HEK293 (cell line): ENCODE data around the gene DLX5.

Source experiments
- EGR2 ChIP-seq: fragments of 450-650 bp; formaldehyde crosslinking; IDR thresholded peaks from 2 replicates; pipeline ENCODE4 v1.5.1; 2016; ENCODE audit warnings: low read depth, missing biosample characterization, missing genetic modification characterization
- GFI1B ChIP-seq: fragments of 450-650 bp; formaldehyde crosslinking; IDR thresholded peaks from 2 replicates; pipeline ENCODE4 v1.5.1; 2016; ENCODE audit warnings: missing biosample characterization, missing genetic modification characterization
- GLI4 ChIP-seq: fragments of 450-650 bp; formaldehyde crosslinking; IDR thresholded peaks from 2 replicates; pipeline ENCODE4 v1.5.1; 2016; ENCODE audit warnings: missing biosample characterization, missing genetic modification characterization
- HOXD13 ChIP-seq: sonication (generic); formaldehyde crosslinking; IDR thresholded peaks from 2 replicates; pipeline ENCODE4 v1.8.0; 2022; ENCODE audit warnings: missing genetic modification reagents, borderline replicate concordance
- KLF1 ChIP-seq: fragments of 450-650 bp; formaldehyde crosslinking; IDR thresholded peaks from 2 replicates; pipeline ENCODE4 v1.5.1; 2016; ENCODE audit warnings: missing biosample characterization, missing genetic modification characterization
- KLF10 ChIP-seq: fragments of 450-650 bp; IDR thresholded peaks from 2 replicates; pipeline ENCODE4 v1.5.1; 2018; ENCODE audit warnings: missing biosample characterization, mild to moderate bottlenecking, missing genetic modification characterization
- KLF8 ChIP-seq: fragments of 450-650 bp; formaldehyde crosslinking; IDR thresholded peaks from 2 replicates; pipeline ENCODE4 v1.5.1; 2016; ENCODE audit warnings: missing biosample characterization, missing genetic modification characterization
- KLF9 ChIP-seq: fragments of 450-650 bp; formaldehyde crosslinking; IDR thresholded peaks from 2 replicates; pipeline ENCODE4 v1.5.1; 2016; ENCODE audit warnings: missing biosample characterization, missing genetic modification characterization, low read depth
- MEIS1 ChIP-seq: sonication (generic); formaldehyde crosslinking; IDR thresholded peaks from 2 replicates; pipeline ENCODE4 v1.8.1; 2022; ENCODE audit warnings: missing genetic modification reagents, mild to moderate bottlenecking, borderline replicate concordance
- MZF1 ChIP-seq: fragments of 450-650 bp; formaldehyde crosslinking; IDR thresholded peaks from 2 replicates; pipeline ENCODE4 v1.5.1; 2017; ENCODE audit warnings: missing biosample characterization, missing genetic modification characterization, borderline replicate concordance
- SCRT1 ChIP-seq: fragments of 450-650 bp; formaldehyde crosslinking; IDR thresholded peaks from 2 replicates; pipeline ENCODE4 v1.5.1; 2016; ENCODE audit warnings: missing biosample characterization, missing genetic modification characterization, borderline replicate concordance
- SETDB1 ChIP-seq: IDR thresholded peaks from one replicate; pipeline ENCODE4 v1.6.1; 2017; ENCODE audit warnings: mild to moderate bottlenecking, low read length, moderate library complexity, mixed read lengths; ENCODE audit not compliant: insufficient read length
- SP7 ChIP-seq: fragments of 450-650 bp; formaldehyde crosslinking; IDR thresholded peaks from 2 replicates; pipeline ENCODE4 v1.5.1; 2016; ENCODE audit warnings: missing biosample characterization, missing genetic modification characterization
- YY2 ChIP-seq: fragments of 450-650 bp; formaldehyde crosslinking; IDR thresholded peaks from 2 replicates; pipeline ENCODE4 v1.5.1; 2016; ENCODE audit warnings: missing biosample characterization, missing genetic modification characterization
- ZBTB7A ChIP-seq: fragments of 450-650 bp; formaldehyde crosslinking; IDR thresholded peaks from 2 replicates; pipeline ENCODE4 v1.5.1; 2016; ENCODE audit warnings: low read depth, missing biosample characterization, missing genetic modification characterization
- ZEB2 ChIP-seq: fragments of 450-650 bp; formaldehyde crosslinking; IDR thresholded peaks from 2 replicates; pipeline ENCODE4 v1.5.1; 2016; ENCODE audit warnings: missing biosample characterization, missing genetic modification characterization
- ZFP3 ChIP-seq: fragments of 450-650 bp; formaldehyde crosslinking; IDR thresholded peaks from 2 replicates; pipeline ENCODE4 v1.5.1; 2016; ENCODE audit warnings: low read depth, missing biosample characterization, missing genetic modification characterization
- ZNF132 ChIP-seq: fragments of 450-650 bp; formaldehyde crosslinking; IDR thresholded peaks from 2 replicates; pipeline ENCODE4 v1.5.1; 2017; ENCODE audit warnings: missing biosample characterization, missing genetic modification characterization, borderline replicate concordance
- ZNF341 ChIP-seq: fragments of 450-650 bp; formaldehyde crosslinking; IDR thresholded peaks from 2 replicates; pipeline ENCODE4; 2016; ENCODE audit warnings: low read depth, missing biosample characterization, missing genetic modification characterization
- ZNF350 ChIP-seq: fragments of 450-650 bp; formaldehyde crosslinking; IDR thresholded peaks from 2 replicates; pipeline ENCODE4 v1.5.0; 2017; ENCODE audit warnings: missing biosample characterization, mild to moderate bottlenecking, missing genetic modification characterization
- ZNF48 ChIP-seq: fragments of 450-650 bp; formaldehyde crosslinking; IDR thresholded peaks from 2 replicates; pipeline ENCODE4 v1.5.1; 2016; ENCODE audit warnings: missing biosample characterization, missing genetic modification characterization
- ZNF660 ChIP-seq: fragments of 450-650 bp; IDR thresholded peaks from 2 replicates; pipeline ENCODE4 v1.5.1; 2018; ENCODE audit warnings: missing biosample characterization, mild to moderate bottlenecking, missing genetic modification characterization
- ZNF670 ChIP-seq: fragments of 450-650 bp; formaldehyde crosslinking; IDR thresholded peaks from 2 replicates; pipeline ENCODE4 v1.5.1; 2016; ENCODE audit warnings: missing biosample characterization, missing genetic modification characterization, low read depth
- ZNF677 ChIP-seq: fragments of 450-650 bp; IDR thresholded peaks from 2 replicates; pipeline ENCODE4 v1.5.0; 2018; ENCODE audit warnings: missing biosample characterization, mild to moderate bottlenecking, missing genetic modification characterization, moderate library complexity
- ZSCAN16 ChIP-seq: fragments of 450-650 bp; formaldehyde crosslinking; IDR thresholded peaks from 2 replicates; pipeline ENCODE4 v1.5.1; 2016; ENCODE audit warnings: missing biosample characterization, missing genetic modification characterization
- ZSCAN30 ChIP-seq: fragments of 450-650 bp; IDR thresholded peaks from 2 replicates; pipeline ENCODE4 v1.5.1; 2018; ENCODE audit warnings: missing biosample characterization, mild to moderate bottlenecking, missing genetic modification characterization, moderate library complexity
- TF ChIP-seq, protein P1 (sequence below): fragments of 450-650 bp; formaldehyde crosslinking; IDR thresholded peaks from 2 replicates; pipeline ENCODE4 v1.5.1; 2016; ENCODE audit warnings: missing biosample characterization, missing genetic modification characterization
- TF ChIP-seq, protein P2 (sequence below): fragments of 450-650 bp; IDR thresholded peaks from 2 replicates; pipeline ENCODE4 v1.5.1; 2018; ENCODE audit warnings: missing biosample characterization, missing genetic modification characterization
- TF ChIP-seq, protein P3 (sequence below): fragments of 450-650 bp; formaldehyde crosslinking; IDR thresholded peaks from 2 replicates; pipeline ENCODE4 v1.5.1; 2016; ENCODE audit warnings: missing biosample characterization, missing genetic modification characterization
- TF ChIP-seq, protein P4 (sequence below): fragments of 450-650 bp; formaldehyde crosslinking; IDR thresholded peaks from 2 replicates; pipeline ENCODE4 v1.5.1; 2016; ENCODE audit warnings: missing biosample characterization, missing genetic modification characterization
- TF ChIP-seq, protein P5 (sequence below): fragments of 450-650 bp; formaldehyde crosslinking; IDR thresholded peaks from 2 replicates; pipeline ENCODE4 v1.5.1; 2017; ENCODE audit warnings: missing biosample characterization, missing genetic modification characterization

The DLX5 gene

DNA sequence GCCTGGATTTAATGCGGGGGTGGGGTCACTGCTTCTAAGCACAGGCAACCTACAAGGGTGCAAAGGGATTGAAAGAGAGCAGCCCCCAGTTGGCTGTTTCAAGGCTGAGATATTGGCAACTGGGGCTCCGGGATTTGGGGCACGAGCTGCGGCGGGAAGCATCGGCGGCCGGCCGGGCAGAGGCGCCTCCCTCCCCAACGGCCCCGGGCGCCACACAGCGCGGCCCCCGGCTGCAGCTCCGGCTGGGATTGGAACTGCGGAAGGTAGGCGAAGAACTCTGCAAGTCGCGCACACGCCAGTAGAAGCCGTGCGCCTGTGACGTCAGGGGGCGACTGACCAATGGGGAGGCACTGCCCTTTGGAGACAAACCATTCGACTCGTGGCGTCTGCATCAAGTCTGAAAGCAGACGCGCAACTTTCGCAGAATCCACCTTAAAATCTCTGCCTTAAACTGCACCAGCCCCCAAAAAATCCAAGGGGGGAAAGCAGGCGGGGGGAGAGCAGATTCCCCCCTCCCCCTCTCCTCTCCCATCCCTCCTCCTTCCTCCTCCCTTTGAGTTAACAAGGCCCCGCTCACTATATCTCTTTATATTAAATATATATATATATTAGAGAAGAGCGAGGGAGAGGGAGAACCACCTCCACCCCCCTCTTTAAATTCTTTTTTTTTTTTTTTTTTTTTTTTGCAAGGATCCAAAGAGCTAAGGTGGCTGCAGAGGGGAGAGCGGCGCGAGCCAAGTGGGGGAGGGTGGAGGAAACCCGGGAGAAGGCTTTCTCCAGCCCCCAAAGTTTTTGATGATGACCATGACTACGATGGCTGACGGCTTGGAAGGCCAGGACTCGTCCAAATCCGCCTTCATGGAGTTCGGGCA lies 19.2 kb downstream of the DLX5 start, which contains the start of gene DLX6 (continued):
- TF ChIP-seq SCRT1 (tag by site-specific recombination), result no peak
- TF ChIP-seq MZF1 (tag by site-specific recombination), result 0 out of 2 replicates have a peak, but pooled peaks have one; percentile 51
- peak; percentile 57 for TF ChIP-seq SP7 (tag by site-specific recombination)
- TF ChIP-seq ZNF677, result no peak
- TF ChIP-seq ZNF48 (tag by site-specific recombination), result no peak
- TF ChIP-seq KLF9 (tag by site-specific recombination), result no peak; the same call in 1 of the 2 replicates
- TF ChIP-seq, protein P1, sequence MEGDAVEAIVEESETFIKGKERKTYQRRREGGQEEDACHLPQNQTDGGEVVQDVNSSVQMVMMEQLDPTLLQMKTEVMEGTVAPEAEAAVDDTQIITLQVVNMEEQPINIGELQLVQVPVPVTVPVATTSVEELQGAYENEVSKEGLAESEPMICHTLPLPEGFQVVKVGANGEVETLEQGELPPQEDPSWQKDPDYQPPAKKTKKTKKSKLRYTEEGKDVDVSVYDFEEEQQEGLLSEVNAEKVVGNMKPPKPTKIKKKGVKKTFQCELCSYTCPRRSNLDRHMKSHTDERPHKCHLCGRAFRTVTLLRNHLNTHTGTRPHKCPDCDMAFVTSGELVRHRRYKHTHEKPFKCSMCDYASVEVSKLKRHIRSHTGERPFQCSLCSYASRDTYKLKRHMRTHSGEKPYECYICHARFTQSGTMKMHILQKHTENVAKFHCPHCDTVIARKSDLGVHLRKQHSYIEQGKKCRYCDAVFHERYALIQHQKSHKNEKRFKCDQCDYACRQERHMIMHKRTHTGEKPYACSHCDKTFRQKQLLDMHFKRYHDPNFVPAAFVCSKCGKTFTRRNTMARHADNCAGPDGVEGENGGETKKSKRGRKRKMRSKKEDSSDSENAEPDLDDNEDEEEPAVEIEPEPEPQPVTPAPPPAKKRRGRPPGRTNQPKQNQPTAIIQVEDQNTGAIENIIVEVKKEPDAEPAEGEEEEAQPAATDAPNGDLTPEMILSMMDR (tag by site-specific recombination), result peak; percentile 74
- peak; percentile 42; the same call in 1 of the 2 replicates for TF ChIP-seq ZEB2 (tag by site-specific recombination)
- TF ChIP-seq KLF10 (tag by site-specific recombination), result no peak
- TF ChIP-seq, protein P2, sequence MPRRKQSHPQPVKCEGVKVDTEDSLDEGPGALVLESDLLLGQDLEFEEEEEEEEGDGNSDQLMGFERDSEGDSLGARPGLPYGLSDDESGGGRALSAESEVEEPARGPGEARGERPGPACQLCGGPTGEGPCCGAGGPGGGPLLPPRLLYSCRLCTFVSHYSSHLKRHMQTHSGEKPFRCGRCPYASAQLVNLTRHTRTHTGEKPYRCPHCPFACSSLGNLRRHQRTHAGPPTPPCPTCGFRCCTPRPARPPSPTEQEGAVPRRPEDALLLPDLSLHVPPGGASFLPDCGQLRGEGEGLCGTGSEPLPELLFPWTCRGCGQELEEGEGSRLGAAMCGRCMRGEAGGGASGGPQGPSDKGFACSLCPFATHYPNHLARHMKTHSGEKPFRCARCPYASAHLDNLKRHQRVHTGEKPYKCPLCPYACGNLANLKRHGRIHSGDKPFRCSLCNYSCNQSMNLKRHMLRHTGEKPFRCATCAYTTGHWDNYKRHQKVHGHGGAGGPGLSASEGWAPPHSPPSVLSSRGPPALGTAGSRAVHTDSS, result no peak
- TF ChIP-seq SETDB1, result no peak
- TF ChIP-seq KLF1 (tag by site-specific recombination), result no peak
- peak; percentile 55 for TF ChIP-seq ZNF660
- TF ChIP-seq YY2 (tag by site-specific recombination), result no peak
- TF ChIP-seq ZNF350 (tag by site-specific recombination), result peak; percentile 89
- TF ChIP-seq ZNF341, result peak; percentile 93
- TF ChIP-seq, protein P3, sequence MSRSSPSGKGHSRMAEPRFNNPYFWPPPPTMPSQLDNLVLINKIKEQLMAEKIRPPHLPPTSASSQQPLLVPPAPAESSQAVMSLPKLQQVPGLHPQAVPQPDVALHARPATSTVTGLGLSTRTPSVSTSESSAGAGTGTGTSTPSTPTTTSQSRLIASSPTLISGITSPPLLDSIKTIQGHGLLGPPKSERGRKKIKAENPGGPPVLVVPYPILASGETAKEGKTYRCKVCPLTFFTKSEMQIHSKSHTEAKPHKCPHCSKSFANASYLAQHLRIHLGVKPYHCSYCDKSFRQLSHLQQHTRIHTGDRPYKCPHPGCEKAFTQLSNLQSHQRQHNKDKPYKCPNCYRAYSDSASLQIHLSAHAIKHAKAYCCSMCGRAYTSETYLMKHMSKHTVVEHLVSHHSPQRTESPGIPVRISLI (tag by site-specific recombination), result no peak
- TF ChIP-seq MEIS1, result no peak
- no peak for TF ChIP-seq ZFP3 (tag by site-specific recombination)
- no peak for TF ChIP-seq GLI4 (tag by site-specific recombination)
- TF ChIP-seq HOXD13 (CRISPR knock-in tag), result no peak
- TF ChIP-seq ZNF670 (tag by site-specific recombination), result no peak
- TF ChIP-seq, protein P4, sequence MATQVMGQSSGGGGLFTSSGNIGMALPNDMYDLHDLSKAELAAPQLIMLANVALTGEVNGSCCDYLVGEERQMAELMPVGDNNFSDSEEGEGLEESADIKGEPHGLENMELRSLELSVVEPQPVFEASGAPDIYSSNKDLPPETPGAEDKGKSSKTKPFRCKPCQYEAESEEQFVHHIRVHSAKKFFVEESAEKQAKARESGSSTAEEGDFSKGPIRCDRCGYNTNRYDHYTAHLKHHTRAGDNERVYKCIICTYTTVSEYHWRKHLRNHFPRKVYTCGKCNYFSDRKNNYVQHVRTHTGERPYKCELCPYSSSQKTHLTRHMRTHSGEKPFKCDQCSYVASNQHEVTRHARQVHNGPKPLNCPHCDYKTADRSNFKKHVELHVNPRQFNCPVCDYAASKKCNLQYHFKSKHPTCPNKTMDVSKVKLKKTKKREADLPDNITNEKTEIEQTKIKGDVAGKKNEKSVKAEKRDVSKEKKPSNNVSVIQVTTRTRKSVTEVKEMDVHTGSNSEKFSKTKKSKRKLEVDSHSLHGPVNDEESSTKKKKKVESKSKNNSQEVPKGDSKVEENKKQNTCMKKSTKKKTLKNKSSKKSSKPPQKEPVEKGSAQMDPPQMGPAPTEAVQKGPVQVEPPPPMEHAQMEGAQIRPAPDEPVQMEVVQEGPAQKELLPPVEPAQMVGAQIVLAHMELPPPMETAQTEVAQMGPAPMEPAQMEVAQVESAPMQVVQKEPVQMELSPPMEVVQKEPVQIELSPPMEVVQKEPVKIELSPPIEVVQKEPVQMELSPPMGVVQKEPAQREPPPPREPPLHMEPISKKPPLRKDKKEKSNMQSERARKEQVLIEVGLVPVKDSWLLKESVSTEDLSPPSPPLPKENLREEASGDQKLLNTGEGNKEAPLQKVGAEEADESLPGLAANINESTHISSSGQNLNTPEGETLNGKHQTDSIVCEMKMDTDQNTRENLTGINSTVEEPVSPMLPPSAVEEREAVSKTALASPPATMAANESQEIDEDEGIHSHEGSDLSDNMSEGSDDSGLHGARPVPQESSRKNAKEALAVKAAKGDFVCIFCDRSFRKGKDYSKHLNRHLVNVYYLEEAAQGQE, result no peak
- no peak for TF ChIP-seq ZNF132 (tag by site-specific recombination)
- TF ChIP-seq, protein P5, sequence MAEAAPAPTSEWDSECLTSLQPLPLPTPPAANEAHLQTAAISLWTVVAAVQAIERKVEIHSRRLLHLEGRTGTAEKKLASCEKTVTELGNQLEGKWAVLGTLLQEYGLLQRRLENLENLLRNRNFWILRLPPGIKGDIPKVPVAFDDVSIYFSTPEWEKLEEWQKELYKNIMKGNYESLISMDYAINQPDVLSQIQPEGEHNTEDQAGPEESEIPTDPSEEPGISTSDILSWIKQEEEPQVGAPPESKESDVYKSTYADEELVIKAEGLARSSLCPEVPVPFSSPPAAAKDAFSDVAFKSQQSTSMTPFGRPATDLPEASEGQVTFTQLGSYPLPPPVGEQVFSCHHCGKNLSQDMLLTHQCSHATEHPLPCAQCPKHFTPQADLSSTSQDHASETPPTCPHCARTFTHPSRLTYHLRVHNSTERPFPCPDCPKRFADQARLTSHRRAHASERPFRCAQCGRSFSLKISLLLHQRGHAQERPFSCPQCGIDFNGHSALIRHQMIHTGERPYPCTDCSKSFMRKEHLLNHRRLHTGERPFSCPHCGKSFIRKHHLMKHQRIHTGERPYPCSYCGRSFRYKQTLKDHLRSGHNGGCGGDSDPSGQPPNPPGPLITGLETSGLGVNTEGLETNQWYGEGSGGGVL (tag by site-specific recombination), result peak; percentile 54; the same call in 1 of the 2 replicates
- no peak for TF ChIP-seq GFI1B (tag by site-specific recombination)
- TF ChIP-seq ZBTB7A (tag by site-specific recombination), result no peak
- TF ChIP-seq ZSCAN30 (tag by site-specific recombination), result peak; percentile 85
- TF ChIP-seq ZSCAN16, result no peak
- peak; percentile 16; the same call in 1 of the 2 replicates for TF ChIP-seq EGR2 (tag by site-specific recombination)
- no peak for TF ChIP-seq KLF8 (tag by site-specific recombination)
